Stimulated activated CD4-positive, alpha-beta T cell treated with anti-CD3 and anti-CD28 coated beads, Interleukin-12 subunit alpha, Interleukin-12 subunit beta, amount 100 ng/mL, for 24 hours (primary cell): ENCODE data around the gene BIK.

Experiments used
- DNase-seq, 2 experiments: peaks; one replicate each; pipeline ENCODE4 v3.0.0-alpha.2; 2020; ENCODE audit warnings: low read depth in 2 of 2

BIK gene

GRCh38 chr22:43160497-43161126 lies 50.1 kb downstream of the BIK start:
- no peak for DNase-seq

GRCh38 chr22:43162412-43163150 lies 52.0 kb downstream of the BIK start:
- no peak for DNase-seq

DNA sequence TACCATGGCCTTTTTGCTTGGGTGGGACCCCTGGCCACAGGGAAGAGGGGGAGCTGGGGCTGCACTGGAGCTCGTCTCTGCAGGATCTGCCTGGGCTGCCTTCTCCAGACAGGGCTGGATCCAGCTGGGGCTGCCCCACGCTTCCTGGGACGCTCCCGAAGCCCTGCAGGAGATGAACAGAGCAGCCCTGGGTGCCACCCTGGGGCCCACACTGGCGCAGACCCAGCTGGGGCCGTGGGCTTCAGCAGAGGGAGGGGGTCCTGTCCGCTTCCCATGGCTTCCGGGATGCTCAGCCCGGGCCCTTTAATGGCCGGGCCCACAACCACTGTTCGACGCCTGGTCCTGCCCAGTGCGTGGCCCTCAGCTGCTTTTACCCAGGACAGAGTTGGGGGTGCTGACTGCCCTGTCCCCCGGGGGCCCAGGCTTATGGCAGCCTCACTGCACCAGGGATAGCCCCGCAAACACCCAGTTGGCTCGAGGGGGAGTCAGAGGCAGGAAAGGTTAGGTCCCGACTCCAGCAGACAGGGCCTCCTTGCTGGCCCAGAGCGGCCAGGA lies 52.8 kb downstream of the BIK start:
- DNase-seq: no peak

GRCh38 chr22:43164636-43165035 lies 54.1 kb downstream of the BIK start:
- DNase-seq: no peak

- DNase-seq: no peak
These were observed 55.8 kb downstream of the BIK start for GRCh38 chr22:43166132-43166930.

GRCh38 chr22:43167001-43167589 lies 56.5 kb downstream of the BIK start:
- DNase-seq: no peak

- no peak for DNase-seq
These were observed 58.1 kb downstream of the BIK start for GRCh38 chr22:43168471-43169309.

- no peak for DNase-seq
These were observed 59.0 kb downstream of the BIK start for GRCh38 chr22:43169310-43170130.

GRCh38 chr22:43170131-43170480 lies 59.6 kb downstream of the BIK start:
- DNase-seq: no peak

DNA sequence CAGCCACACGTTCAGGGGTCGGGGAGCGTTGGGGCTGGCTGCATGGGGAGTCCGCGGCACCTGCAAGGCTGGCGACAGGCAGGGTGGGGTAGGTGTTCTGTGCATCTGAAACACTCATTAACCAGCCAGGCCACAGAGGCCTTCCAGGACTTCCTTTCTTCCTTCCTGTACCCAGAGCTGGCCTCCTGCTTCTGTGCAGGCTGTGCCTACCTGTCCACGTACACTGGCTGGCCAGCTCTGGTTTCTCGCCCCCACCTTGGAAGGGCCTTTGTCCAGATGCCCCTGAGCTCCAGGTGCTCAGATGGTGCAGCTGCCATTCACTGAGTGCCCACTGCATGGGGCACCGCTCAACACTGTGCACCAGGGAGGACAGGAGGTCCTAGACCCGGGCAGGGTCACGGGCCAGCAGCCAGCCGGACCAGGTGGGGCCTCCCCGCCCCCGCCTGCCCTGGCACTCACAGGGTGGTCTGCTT lies 60.5 kb downstream of the BIK start:
- no peak for DNase-seq

DNA sequence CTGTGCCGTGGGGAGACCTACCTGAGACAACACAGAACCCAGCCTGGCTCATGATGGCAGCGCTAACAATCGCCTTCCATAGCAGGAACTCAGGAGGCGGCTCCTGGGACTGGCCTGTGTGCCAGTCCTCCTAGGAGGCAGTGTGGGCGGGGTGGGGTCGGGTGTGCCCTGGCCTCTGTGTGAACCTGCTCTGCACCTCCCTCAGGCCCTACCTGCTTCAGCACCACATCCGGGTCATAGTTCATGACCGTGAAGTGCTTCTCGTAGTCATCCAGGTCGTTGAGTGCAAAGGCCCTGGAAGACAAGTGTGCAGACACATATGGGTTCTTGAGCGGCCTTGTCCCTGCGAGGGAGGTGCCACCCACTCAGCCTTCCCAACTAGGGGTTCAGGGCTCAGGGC lies 61.1 kb downstream of the BIK start:
- no peak for DNase-seq

DNA sequence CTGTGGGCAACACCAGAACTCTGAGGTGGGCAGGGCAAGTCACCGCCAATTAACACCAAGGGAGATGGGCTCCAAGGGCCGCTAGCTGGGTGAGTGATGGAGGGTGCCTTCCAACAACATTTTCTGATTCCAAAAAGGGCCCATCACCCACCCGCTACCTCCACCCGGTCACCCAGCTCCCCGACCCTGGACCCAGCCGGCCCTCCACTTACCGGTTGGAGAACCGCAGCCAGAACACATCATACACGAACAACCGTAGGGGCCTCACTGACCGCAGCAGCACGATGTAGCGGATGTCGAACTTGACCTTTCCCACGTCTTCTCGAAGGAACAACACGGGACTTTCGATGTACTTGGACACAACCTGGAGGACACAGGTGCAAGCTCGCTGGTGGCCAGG lies 61.6 kb downstream of the BIK start:
- DNase-seq: no peak

DNA sequence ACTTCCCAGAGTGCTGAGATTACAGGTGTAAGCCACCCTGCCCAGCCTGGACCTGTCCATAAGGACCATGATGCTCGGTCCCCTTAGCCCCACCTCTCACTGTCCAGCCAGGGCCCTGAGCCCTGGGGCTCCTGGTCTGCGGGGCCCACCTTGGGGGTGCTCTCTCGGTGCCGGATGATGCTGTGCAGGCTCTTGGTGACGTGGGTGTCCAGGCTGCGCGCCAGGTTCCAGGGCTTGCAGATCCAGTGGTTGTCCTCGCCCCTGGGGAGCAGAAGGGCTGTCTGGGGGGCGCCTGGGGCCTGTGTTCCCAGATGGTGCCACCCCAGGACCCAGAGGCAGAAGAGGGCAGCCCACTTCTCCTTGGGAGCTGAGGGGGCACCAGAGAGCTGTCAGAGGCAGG lies 63.0 kb downstream of the BIK start:
- no peak for DNase-seq

- DNase-seq: no peak
These were observed 63.6 kb downstream of the BIK start for GRCh38 chr22:43173976-43174720.

GRCh38 chr22:43174941-43175531 lies 64.5 kb downstream of the BIK start:
- no peak for DNase-seq

GRCh38 chr22:43176090-43176489 lies 65.5 kb downstream of the BIK start:
- DNase-seq: no peak

DNA sequence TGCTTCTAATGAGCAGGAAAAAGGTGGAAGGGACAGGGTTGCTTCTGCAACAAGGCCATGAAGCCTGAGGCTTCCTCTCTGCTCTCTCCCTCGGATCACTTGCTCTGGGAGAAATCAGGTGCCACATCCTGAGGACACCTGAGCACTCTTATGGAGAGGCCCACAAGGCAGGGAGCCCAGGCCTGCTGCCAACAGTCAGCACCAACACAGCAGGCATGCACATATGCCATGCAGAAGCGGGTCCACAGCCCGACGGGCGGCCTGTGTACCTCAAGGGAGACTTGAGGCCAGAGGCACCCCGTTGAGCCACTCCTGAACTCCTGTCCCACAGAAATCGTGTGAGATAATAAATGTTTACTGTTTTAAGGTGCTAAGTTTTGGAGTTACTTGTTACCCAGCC lies 66.9 kb downstream of the BIK start:
- no peak for DNase-seq
